Stomach (tissue), 4 donors: ENCODE results near the gene SBF1.

Experiments
- POLR2A ChIP-seq, 4 donors: fragments of 450-650 bp; IDR thresholded peaks; one replicate each; pipeline ENCODE4 v1.6.1; 2016; ENCODE audit warnings: antibody characterized with exemption in 4 of 4, control low read depth in 2 of 4, mild to moderate bottlenecking in 1 of 4, moderate library complexity in 1 of 4
- POLR2AphosphoS5 ChIP-seq, 3 donors: sonication (generic); formaldehyde crosslinking; IDR thresholded peaks; one replicate each; pipeline ENCODE4 v1.6.1; 2016; ENCODE audit warnings: antibody characterized with exemption in 3 of 3
- TF ChIP-seq, protein P1 (sequence below), 7 experiments: fragments of 450-650 bp in 4 of 7; fragments of 200-600 bp in 3 of 7; sonication (generic) in 3 of 7; IDR thresholded peaks; one replicate each; pipeline ENCODE4 v1.5.1; 2016 to 2019; ENCODE audit warnings: antibody characterized with exemption in 7 of 7, control low read depth in 2 of 7, mild to moderate bottlenecking in 1 of 7

DNA sequence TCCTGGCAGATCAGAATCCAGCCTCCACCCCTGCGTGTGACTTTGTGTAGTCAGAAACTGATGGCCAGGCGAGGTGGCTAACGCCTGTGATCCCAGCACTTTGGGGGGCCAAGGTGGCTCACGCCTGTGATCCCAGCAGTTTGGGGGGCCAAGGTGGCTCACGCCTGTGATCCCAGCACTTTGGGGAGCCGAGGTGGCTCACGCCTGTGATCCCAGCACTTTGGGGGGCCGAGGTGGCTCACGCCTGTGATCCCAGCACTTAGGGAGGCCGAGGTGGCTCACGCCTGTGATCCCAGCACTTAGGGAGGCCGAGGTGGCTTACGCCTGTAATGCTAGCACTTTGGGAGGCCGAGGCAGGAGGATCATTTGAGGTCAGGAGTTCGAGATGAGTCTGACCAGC, 38.3 kb upstream of the SBF1 start:
- TF ChIP-seq, protein P1, sequence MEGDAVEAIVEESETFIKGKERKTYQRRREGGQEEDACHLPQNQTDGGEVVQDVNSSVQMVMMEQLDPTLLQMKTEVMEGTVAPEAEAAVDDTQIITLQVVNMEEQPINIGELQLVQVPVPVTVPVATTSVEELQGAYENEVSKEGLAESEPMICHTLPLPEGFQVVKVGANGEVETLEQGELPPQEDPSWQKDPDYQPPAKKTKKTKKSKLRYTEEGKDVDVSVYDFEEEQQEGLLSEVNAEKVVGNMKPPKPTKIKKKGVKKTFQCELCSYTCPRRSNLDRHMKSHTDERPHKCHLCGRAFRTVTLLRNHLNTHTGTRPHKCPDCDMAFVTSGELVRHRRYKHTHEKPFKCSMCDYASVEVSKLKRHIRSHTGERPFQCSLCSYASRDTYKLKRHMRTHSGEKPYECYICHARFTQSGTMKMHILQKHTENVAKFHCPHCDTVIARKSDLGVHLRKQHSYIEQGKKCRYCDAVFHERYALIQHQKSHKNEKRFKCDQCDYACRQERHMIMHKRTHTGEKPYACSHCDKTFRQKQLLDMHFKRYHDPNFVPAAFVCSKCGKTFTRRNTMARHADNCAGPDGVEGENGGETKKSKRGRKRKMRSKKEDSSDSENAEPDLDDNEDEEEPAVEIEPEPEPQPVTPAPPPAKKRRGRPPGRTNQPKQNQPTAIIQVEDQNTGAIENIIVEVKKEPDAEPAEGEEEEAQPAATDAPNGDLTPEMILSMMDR (IDR thresholded peaks at IDR 0.05): no peak
- TF ChIP-seq POLR2AphosphoS5 (IDR thresholded peaks at IDR 0.05) (no peak), POLR2A (IDR thresholded peaks at IDR 0.05) (no peak)
